Effector memory CD4-positive, alpha-beta T cell (primary cell): ENCODE data around the gene CASP7.

Source experiments
- DNase-seq, 3 donors: peaks; one replicate each; pipeline ENCODE4 v3.0.0-alpha.2; 2020
- H3K27ac ChIP-seq: 2 replicates; pipeline ENCODE4 v1.7.0; 2013; ENCODE audit warnings: mild to moderate bottlenecking, low read length, moderate library complexity; ENCODE audit not compliant: insufficient read depth, poor library complexity, severe bottlenecking
- H3K27me3 ChIP-seq: replicated peaks from 2 replicates; pipeline ENCODE4 v1.7.0; 2013; ENCODE audit warnings: mild to moderate bottlenecking, low read length; ENCODE audit not compliant: insufficient read depth, control insufficient read depth, poor library complexity, severe bottlenecking
- H3K36me3 ChIP-seq: 2 replicates; pipeline ENCODE4 v1.7.0; 2013; ENCODE audit warnings: mild to moderate bottlenecking, low read length, moderate library complexity; ENCODE audit not compliant: control insufficient read depth, insufficient read depth
- H3K4me1 ChIP-seq: 2 replicates; pipeline ENCODE4 v1.7.0; 2013; ENCODE audit warnings: low read length, mild to moderate bottlenecking; ENCODE audit not compliant: control insufficient read depth, insufficient read depth, poor library complexity, severe bottlenecking
- H3K4me3 ChIP-seq: 2 replicates; pipeline ENCODE4 v1.7.0; 2013; ENCODE audit warnings: low read length, low read depth, mild to moderate bottlenecking; ENCODE audit not compliant: insufficient read depth, poor library complexity, severe bottlenecking
- H3K9me3 ChIP-seq: 2 replicates; pipeline ENCODE4 v1.7.0; 2013; ENCODE audit warnings: mild to moderate bottlenecking, low read length, moderate library complexity; ENCODE audit not compliant: control insufficient read depth

Gene CASP7

GRCh38 chr10:113732966-113733365 is 53.3 kb downstream of the CASP7 start:
- Histone ChIP-seq H3K27me3 (no peaks in the 10 kb centered on the region), H3K9me3 (no peaks in the 10 kb centered on the region), H3K36me3 (peaks cover 23% of the 10 kb centered on the region), H3K27ac (no peak overlapping the region), H3K4me1 (no peaks in the 10 kb centered on the region), H3K4me3 (no peak overlapping the region)
- DNase-seq: no peak

GRCh38 chr10:113733635-113734034 is 53.9 kb downstream of the CASP7 start:
- no peaks in the 10 kb centered on the region for H3K4me1 ChIP-seq
- no peak overlapping the region for H3K27ac ChIP-seq
- H3K9me3 ChIP-seq: no peaks in the 10 kb centered on the region
- H3K36me3 ChIP-seq: peaks cover 16% of the 10 kb centered on the region
- no peak overlapping the region for H3K4me3 ChIP-seq
- no peaks in the 10 kb centered on the region for H3K27me3 ChIP-seq
- no peak for DNase-seq

GRCh38 chr10:113735913-113736312 is 56.2 kb downstream of the CASP7 start:
- H3K4me1 ChIP-seq: no peaks in the 10 kb centered on the region
- DNase-seq: no peak
- no peaks in the 10 kb centered on the region for H3K36me3 ChIP-seq
- no peak overlapping the region for H3K4me3 ChIP-seq
- H3K27ac ChIP-seq: no peak overlapping the region
- no peaks in the 10 kb centered on the region for H3K27me3 ChIP-seq
- H3K9me3 ChIP-seq: no peaks in the 10 kb centered on the region

- Histone ChIP-seq H3K4me1 (no peaks in the 10 kb centered on the region), H3K36me3 (no peaks in the 10 kb centered on the region), H3K4me3 (no peak overlapping the region), H3K27ac (no peak overlapping the region), H3K27me3 (no peaks in the 10 kb centered on the region), H3K9me3 (no peaks in the 10 kb centered on the region)
- DNase-seq: no peak
These were observed 56.9 kb downstream of the CASP7 start for GRCh38 chr10:113736576-113736975.

GRCh38 chr10:113739031-113739430 is 59.3 kb downstream of the CASP7 start:
- no peak for DNase-seq
- H3K27me3 ChIP-seq: no peaks in the 10 kb centered on the region
- no peaks in the 10 kb centered on the region for H3K36me3 ChIP-seq
- no peak overlapping the region for H3K27ac ChIP-seq
- no peak overlapping the region for H3K4me3 ChIP-seq
- no peaks in the 10 kb centered on the region for H3K4me1 ChIP-seq
- H3K9me3 ChIP-seq: no peaks in the 10 kb centered on the region

- no peak overlapping the region for H3K4me3 ChIP-seq
- no peak overlapping the region for H3K27ac ChIP-seq
- no peaks in the 10 kb centered on the region for H3K9me3 ChIP-seq
- H3K4me1 ChIP-seq: no peaks in the 10 kb centered on the region
- no peak for DNase-seq
- H3K27me3 ChIP-seq: no peaks in the 10 kb centered on the region
- no peaks in the 10 kb centered on the region for H3K36me3 ChIP-seq
These were observed 59.9 kb downstream of the CASP7 start for GRCh38 chr10:113739577-113739976.

- Histone ChIP-seq H3K4me3 (no peak overlapping the region), H3K4me1 (no peaks in the 10 kb centered on the region)
- no peak for DNase-seq
These were observed 61.1 kb downstream of the CASP7 start for GRCh38 chr10:113740850-113741249.

GRCh38 chr10:113742466-113742865 is 62.8 kb downstream of the CASP7 start:
- Histone ChIP-seq H3K36me3 (no peaks in the 10 kb centered on the region), H3K4me1 (no peaks in the 10 kb centered on the region), H3K9me3 (no peaks in the 10 kb centered on the region), H3K4me3 (no peak overlapping the region), H3K27me3 (no peaks in the 10 kb centered on the region), H3K27ac (no peak overlapping the region)
- DNase-seq: no peak

More at GRCh38 chr10:113740850-113741249, 61.1 kb downstream of the CASP7 start:
- Histone ChIP-seq H3K27ac (no peak overlapping the region), H3K9me3 (no peaks in the 10 kb centered on the region), H3K36me3 (no peaks in the 10 kb centered on the region), H3K27me3 (no peaks in the 10 kb centered on the region)

- no peak overlapping the region for H3K27ac ChIP-seq
- no peak overlapping the region for H3K4me3 ChIP-seq
- H3K9me3 ChIP-seq: no peaks in the 10 kb centered on the region
- H3K4me1 ChIP-seq: no peaks in the 10 kb centered on the region
- DNase-seq: no peak
- no peaks in the 10 kb centered on the region for H3K27me3 ChIP-seq
- no peaks in the 10 kb centered on the region for H3K36me3 ChIP-seq
These were observed 63.9 kb downstream of the CASP7 start for GRCh38 chr10:113743594-113743993.

- no peaks in the 10 kb centered on the region for H3K4me1 ChIP-seq
- no peak overlapping the region for H3K27ac ChIP-seq
- no peak for DNase-seq
- H3K27me3 ChIP-seq: no peaks in the 10 kb centered on the region
- H3K4me3 ChIP-seq: no peak overlapping the region
- H3K9me3 ChIP-seq: no peaks in the 10 kb centered on the region
- H3K36me3 ChIP-seq: no peaks in the 10 kb centered on the region
These were observed 65.7 kb downstream of the CASP7 start for GRCh38 chr10:113745374-113745773.
